MCF 10A (cell line): ENCODE results near the gene RALB. TPM values are rescaled to one million over a fixed set of nuclear protein-coding genes. Genes with fewer than 3 reads are reported as not detected.

ENCODE experiments used
- BruUV-seq: library from RNA; stranded (reverse); fragments of 400-500 nt; replicated peaks from 2 replicates; lab custom pipeline; 2021; lab: Mats Ljungman, UMichigan
- CTCF ChIA-PET: fragments of 300-600 bp; sonication (Branson Sonifier 250); formaldehyde crosslinking; extraction: SDS; loops from one replicate; lab custom pipeline; 2021; ENCODE audit warnings: antibody characterized with exemption, inconsistent platforms; lab: Yijun Ruan, JAX
- POLR2A ChIA-PET: fragments of 300-600, 350-650 bp; sonication (Branson Sonifier 250); formaldehyde crosslinking; extraction: SDS; loops from one replicate; lab custom pipeline; 2020; ENCODE audit warnings: antibody characterized with exemption, inconsistent platforms; lab: Yijun Ruan, JAX
- DNase-seq: peaks from one replicate; pipeline ENCODE4 v3.0.0-alpha.2; 2018; ENCODE audit not compliant: unreplicated experiment
- H3K27ac Mint-ChIP-seq: one replicate; pipeline ENCODE4 v1.8.0; 2022; ENCODE audit warnings: mild to moderate bottlenecking, low read depth, mixed read lengths; ENCODE audit not compliant: unreplicated experiment
- H3K27me3 Mint-ChIP-seq: one replicate; pipeline ENCODE4 v1.8.0; 2022; ENCODE audit warnings: mixed read lengths; ENCODE audit not compliant: insufficient read depth, unreplicated experiment
- H3K36me3 Mint-ChIP-seq: one replicate; pipeline ENCODE4 v1.8.0; 2022; ENCODE audit warnings: mild to moderate bottlenecking, moderate library complexity, mixed read lengths; ENCODE audit not compliant: insufficient read depth, unreplicated experiment
- H3K4me1 Mint-ChIP-seq: one replicate; pipeline ENCODE4 v1.8.0; 2022; ENCODE audit warnings: mixed read lengths; ENCODE audit not compliant: insufficient read depth, unreplicated experiment
- H3K4me3 Mint-ChIP-seq: one replicate; pipeline ENCODE4 v1.8.0; 2022; ENCODE audit warnings: mild to moderate bottlenecking, moderate library complexity, mixed read lengths; ENCODE audit not compliant: unreplicated experiment
- H3K9me3 Mint-ChIP-seq: one replicate; pipeline ENCODE4 v1.8.0; 2022; ENCODE audit warnings: mixed read lengths; ENCODE audit not compliant: unreplicated experiment
- intact Hi-C: fragments of 100-400 bp; cut with micrococcal nuclease; formaldehyde crosslinking; loops from 2 replicates; pipeline ENCODE4 v1.14.1; 2022
- total RNA-seq: library from RNA; stranded (reverse); gene quantifications from 2 replicates; pipeline ENCODE4 v1.2.3, GENCODE V29; 2022
- TF ChIP-seq, protein P1 (sequence below): fragments of 200-600 bp; IDR thresholded peaks from one replicate; pipeline ENCODE4 v1.8.0; 2022; ENCODE audit warnings: antibody characterized with exemption, mild to moderate bottlenecking; ENCODE audit not compliant: unreplicated experiment

RALB gene
- total RNA-seq, 1 experiment from 2014 or later: 37.4 TPM

DNA sequence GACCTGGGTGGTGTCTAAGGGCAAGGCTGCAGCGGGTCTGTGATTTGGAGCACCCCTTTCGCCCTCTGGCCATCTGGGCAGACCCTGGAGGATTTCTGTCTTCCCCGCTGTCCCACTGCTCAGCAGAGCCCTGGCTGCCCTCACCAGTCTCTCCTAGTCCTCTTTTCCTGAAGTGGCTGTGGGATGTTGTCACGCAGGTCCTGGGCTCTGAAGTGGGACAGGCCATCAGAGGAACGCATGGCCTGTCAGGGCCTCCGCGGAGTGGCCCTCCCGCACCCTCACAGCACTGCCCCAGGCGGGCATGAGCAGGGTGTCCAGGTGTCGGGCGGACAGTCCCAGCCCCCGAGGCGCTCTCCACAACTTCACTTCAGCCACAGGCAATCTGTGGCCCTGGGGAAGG, 28.4 kb upstream of the RALB start:
- H3K4me1 Mint-ChIP-seq: peaks cover 16% of the 10 kb centered on the region
- intact Hi-C loops: no loop called here
- no peaks in the 10 kb centered on the region for H3K9me3 Mint-ChIP-seq
- ChIA-PET POLR2A (interaction anchor here (0.5 kb wide), 1 partner anchor 12 kb away, joined by 3 read pairs; no protein-coding TSS in a partner anchor), CTCF (interaction anchor here (1.1 to 1.9 kb wide), 2 partner anchors 81 to 456 kb away, joined by 3 to 5 read pairs; no protein-coding TSS in a partner anchor)
- TF ChIP-seq, protein P1, sequence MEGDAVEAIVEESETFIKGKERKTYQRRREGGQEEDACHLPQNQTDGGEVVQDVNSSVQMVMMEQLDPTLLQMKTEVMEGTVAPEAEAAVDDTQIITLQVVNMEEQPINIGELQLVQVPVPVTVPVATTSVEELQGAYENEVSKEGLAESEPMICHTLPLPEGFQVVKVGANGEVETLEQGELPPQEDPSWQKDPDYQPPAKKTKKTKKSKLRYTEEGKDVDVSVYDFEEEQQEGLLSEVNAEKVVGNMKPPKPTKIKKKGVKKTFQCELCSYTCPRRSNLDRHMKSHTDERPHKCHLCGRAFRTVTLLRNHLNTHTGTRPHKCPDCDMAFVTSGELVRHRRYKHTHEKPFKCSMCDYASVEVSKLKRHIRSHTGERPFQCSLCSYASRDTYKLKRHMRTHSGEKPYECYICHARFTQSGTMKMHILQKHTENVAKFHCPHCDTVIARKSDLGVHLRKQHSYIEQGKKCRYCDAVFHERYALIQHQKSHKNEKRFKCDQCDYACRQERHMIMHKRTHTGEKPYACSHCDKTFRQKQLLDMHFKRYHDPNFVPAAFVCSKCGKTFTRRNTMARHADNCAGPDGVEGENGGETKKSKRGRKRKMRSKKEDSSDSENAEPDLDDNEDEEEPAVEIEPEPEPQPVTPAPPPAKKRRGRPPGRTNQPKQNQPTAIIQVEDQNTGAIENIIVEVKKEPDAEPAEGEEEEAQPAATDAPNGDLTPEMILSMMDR: no peak
- H3K36me3 Mint-ChIP-seq: peaks cover 15% of the 10 kb centered on the region
- no peaks in the 10 kb centered on the region for H3K27me3 Mint-ChIP-seq
- no peak for DNase-seq
- H3K4me3 Mint-ChIP-seq: peak overlapping the region; percentile 72
- no TSS peak for BruUV-seq
- no peak overlapping the region for H3K27ac Mint-ChIP-seq

DNA sequence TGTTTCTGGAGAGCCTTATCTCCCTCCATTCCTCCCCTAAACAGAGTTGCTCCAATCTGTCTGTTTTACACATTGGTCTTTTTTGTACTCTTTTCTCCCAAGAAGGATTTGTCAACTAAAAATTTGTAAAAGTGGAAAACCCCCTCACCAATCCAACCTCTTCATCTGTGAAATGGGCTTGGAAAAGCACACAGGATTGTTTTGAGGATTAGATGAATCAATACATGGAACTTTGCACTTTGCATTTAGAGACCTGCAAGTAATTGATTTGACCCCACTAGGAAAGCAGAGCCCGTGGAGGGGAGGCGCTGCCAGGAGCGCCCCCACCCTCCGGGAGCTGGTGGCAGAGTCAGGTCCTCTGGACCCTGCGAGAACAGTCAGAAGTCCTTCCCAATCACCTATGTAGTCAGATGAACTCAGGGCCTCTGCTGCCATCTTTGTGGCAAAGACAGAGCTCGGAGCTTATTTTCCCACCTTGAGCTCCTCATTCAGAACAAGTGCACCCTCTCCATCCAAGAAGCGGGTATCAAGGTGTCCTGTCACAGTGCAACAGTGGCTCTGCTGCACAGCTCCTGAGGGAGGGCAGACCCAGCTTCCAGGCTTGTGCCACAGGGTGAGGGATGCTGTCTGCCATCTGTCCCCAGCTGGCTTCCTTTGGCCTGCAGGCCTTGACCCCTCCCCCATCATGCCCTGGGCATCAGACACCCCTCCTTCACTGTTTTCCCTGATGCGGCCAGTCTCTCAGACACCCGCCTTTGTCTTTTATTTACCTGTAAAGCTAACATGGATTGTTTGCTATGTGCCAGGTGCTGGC, 27.7 kb upstream of the RALB start:
- TF ChIP-seq, protein P1: no peak
- Mint-ChIP-seq H3K27ac (no peak overlapping the region), H3K4me3 (peak overlapping the region; percentile 72), H3K4me1 (peaks cover 16% of the 10 kb centered on the region), H3K27me3 (no peaks in the 10 kb centered on the region), H3K36me3 (peaks cover 14% of the 10 kb centered on the region), H3K9me3 (no peaks in the 10 kb centered on the region)
- ChIA-PET POLR2A (interaction anchor here (0.6 kb wide), 1 partner anchor 49 kb away, joined by 4 read pairs; no protein-coding TSS in a partner anchor), CTCF (interaction anchor here (0.7 to 1.1 kb wide), 3 partner anchors 81 to 534 kb away, joined by 3 to 4 read pairs (median 3); no protein-coding TSS in a partner anchor)
- DNase-seq: no peak
- intact Hi-C loops: no loop called here
- no TSS peak for BruUV-seq

DNA sequence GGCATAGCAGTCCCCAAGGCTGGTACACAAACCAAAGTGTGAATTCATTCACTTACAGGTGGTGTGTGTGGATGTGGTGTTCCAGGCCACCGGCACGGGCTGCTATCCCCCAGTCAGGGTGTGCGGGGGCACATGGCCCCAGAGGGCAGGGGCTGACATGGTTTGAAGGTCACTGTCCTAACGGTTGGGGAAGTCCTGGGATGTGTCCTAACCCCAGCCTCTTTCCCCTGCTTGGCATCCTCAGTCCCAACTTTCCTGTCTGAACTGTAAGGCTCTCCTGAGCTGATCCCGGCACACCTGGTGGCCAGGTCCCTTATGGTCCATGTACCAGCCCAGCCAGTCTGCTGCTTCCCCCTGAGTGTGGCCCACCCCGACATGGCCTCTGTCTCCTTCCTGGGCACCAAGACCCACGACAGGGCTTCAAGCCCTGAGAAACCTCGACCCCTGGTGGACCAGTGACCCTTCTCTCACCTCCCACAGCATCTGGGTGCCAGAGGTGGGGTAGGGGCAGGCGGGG, 27.0 kb upstream of the RALB start:
- H3K9me3 Mint-ChIP-seq: no peaks in the 10 kb centered on the region
- H3K27ac Mint-ChIP-seq: no peak overlapping the region
- DNase-seq: no peak
- H3K4me1 Mint-ChIP-seq: peaks cover 12% of the 10 kb centered on the region
- no peak overlapping the region for H3K4me3 Mint-ChIP-seq
- intact Hi-C loops: no loop called here
- ChIA-PET POLR2A (interaction anchor here (0.6 kb wide), 1 partner anchor 50 kb away, joined by 4 read pairs; no protein-coding TSS in a partner anchor), CTCF (interaction anchor here (0.8 kb wide), 1 partner anchor 89 kb away, joined by 4 read pairs; no protein-coding TSS in a partner anchor)
- no peaks in the 10 kb centered on the region for H3K27me3 Mint-ChIP-seq
- no TSS peak for BruUV-seq
- peaks cover 7% of the 10 kb centered on the region for H3K36me3 Mint-ChIP-seq
- TF ChIP-seq, protein P1: no peak

GRCh38 chr2:120226316-120226715, 26.3 kb upstream of the RALB start:
- peaks cover 5% of the 10 kb centered on the region for H3K4me1 Mint-ChIP-seq
- no peak for DNase-seq
- no peaks in the 10 kb centered on the region for H3K27me3 Mint-ChIP-seq
- no peaks in the 10 kb centered on the region for H3K36me3 Mint-ChIP-seq
- intact Hi-C loops: no loop called here
- no peak overlapping the region for H3K4me3 Mint-ChIP-seq
- BruUV-seq: no TSS peak
- H3K27ac Mint-ChIP-seq: no peak overlapping the region
- TF ChIP-seq, protein P1: no peak
- ChIA-PET CTCF (interaction anchor here (1.1 kb wide), 1 partner anchor 454 kb away, joined by 5 read pairs; no protein-coding TSS in a partner anchor), POLR2A (no interaction called here)
- H3K9me3 Mint-ChIP-seq: no peaks in the 10 kb centered on the region
